HEK293 (cell line): Measurements from ENCODE around the gene SHISAL1.

Experiments used
- GLI2 ChIP-seq: fragments of 450-650 bp; formaldehyde crosslinking; IDR thresholded peaks from 2 replicates; pipeline ENCODE4; 2017; ENCODE audit warnings: missing biosample characterization, missing genetic modification characterization, low read depth, borderline replicate concordance
- HOXC10 ChIP-seq: sonication (generic); formaldehyde crosslinking; IDR thresholded peaks from 2 replicates; pipeline ENCODE4 v1.8.1; 2023; ENCODE audit warnings: mild to moderate bottlenecking, missing genetic modification reagents
- REPIN1 ChIP-seq: fragments of 450-650 bp; formaldehyde crosslinking; IDR thresholded peaks from 2 replicates; pipeline ENCODE4 v1.5.1; 2017; ENCODE audit warnings: missing biosample characterization, missing genetic modification characterization, low read depth
- ZNF140 ChIP-seq: fragments of 450-650 bp; formaldehyde crosslinking; IDR thresholded peaks from 2 replicates; pipeline ENCODE4 v1.5.1; 2016; ENCODE audit warnings: missing biosample characterization, missing genetic modification characterization
- ZNF239 ChIP-seq: fragments of 450-650 bp; formaldehyde crosslinking; IDR thresholded peaks from 2 replicates; pipeline ENCODE4 v1.5.1; 2016; ENCODE audit warnings: missing biosample characterization, missing genetic modification characterization
- ZNF423 ChIP-seq: fragments of 450-650 bp; formaldehyde crosslinking; IDR thresholded peaks from 2 replicates; pipeline ENCODE4 v1.5.1; 2016; ENCODE audit warnings: missing biosample characterization, missing genetic modification characterization
- ZNF558 ChIP-seq: fragments of 450-650 bp; formaldehyde crosslinking; IDR thresholded peaks from 2 replicates; pipeline ENCODE4 v1.5.1; 2016; ENCODE audit warnings: missing biosample characterization, missing genetic modification characterization
- ZNF776 ChIP-seq: fragments of 450-650 bp; formaldehyde crosslinking; IDR thresholded peaks from 2 replicates; pipeline ENCODE4 v1.5.0; 2017; ENCODE audit warnings: missing biosample characterization, missing genetic modification characterization, borderline replicate concordance
- TF ChIP-seq, protein P1 (sequence below): fragments of 450-650 bp; formaldehyde crosslinking; IDR thresholded peaks from 2 replicates; pipeline ENCODE4 v1.5.1; 2016; ENCODE audit warnings: missing biosample characterization, missing genetic modification characterization
- TF ChIP-seq, protein P2 (sequence below): fragments of 450-650 bp; formaldehyde crosslinking; IDR thresholded peaks from 2 replicates; pipeline ENCODE4 v1.5.1; 2016; ENCODE audit warnings: missing biosample characterization, missing genetic modification characterization
- TF ChIP-seq, protein P3 (sequence below): fragments of 450-650 bp; formaldehyde crosslinking; IDR thresholded peaks from 2 replicates; pipeline ENCODE4 v1.5.1; 2016; ENCODE audit warnings: missing biosample characterization, missing genetic modification characterization

DNA sequence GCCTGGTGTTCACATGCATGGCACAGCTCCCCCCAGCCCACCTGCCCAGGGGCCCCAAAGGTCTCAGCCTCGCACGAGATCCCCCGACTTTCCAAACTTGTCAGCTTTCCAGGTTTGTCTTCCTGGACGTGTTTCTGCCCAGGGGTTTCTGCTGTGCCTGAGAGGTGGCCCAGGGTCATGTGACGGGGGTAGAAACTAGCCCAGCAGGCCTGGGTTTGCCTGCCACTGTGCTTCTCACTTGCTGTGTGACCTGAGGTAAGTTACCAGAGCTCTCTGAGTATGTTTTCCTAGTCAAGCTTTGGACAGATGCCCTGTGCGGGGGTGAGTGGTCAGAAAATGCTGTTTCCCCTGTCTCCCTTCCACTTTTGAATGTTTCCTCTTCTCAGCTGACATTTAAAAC is 38.3 kb upstream of the SHISAL1 start:
- TF ChIP-seq ZNF423 (tag by site-specific recombination) (no peak), ZNF558 (tag by site-specific recombination) (no peak), GLI2 (tag by site-specific recombination) (no peak), HOXC10 (no peak), ZNF140 (tag by site-specific recombination) (no peak), ZNF239 (no peak), ZNF776 (tag by site-specific recombination) (no peak), REPIN1 (tag by site-specific recombination) (no peak)
- TF ChIP-seq, protein P1, sequence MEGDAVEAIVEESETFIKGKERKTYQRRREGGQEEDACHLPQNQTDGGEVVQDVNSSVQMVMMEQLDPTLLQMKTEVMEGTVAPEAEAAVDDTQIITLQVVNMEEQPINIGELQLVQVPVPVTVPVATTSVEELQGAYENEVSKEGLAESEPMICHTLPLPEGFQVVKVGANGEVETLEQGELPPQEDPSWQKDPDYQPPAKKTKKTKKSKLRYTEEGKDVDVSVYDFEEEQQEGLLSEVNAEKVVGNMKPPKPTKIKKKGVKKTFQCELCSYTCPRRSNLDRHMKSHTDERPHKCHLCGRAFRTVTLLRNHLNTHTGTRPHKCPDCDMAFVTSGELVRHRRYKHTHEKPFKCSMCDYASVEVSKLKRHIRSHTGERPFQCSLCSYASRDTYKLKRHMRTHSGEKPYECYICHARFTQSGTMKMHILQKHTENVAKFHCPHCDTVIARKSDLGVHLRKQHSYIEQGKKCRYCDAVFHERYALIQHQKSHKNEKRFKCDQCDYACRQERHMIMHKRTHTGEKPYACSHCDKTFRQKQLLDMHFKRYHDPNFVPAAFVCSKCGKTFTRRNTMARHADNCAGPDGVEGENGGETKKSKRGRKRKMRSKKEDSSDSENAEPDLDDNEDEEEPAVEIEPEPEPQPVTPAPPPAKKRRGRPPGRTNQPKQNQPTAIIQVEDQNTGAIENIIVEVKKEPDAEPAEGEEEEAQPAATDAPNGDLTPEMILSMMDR: no peak
- TF ChIP-seq, protein P2, sequence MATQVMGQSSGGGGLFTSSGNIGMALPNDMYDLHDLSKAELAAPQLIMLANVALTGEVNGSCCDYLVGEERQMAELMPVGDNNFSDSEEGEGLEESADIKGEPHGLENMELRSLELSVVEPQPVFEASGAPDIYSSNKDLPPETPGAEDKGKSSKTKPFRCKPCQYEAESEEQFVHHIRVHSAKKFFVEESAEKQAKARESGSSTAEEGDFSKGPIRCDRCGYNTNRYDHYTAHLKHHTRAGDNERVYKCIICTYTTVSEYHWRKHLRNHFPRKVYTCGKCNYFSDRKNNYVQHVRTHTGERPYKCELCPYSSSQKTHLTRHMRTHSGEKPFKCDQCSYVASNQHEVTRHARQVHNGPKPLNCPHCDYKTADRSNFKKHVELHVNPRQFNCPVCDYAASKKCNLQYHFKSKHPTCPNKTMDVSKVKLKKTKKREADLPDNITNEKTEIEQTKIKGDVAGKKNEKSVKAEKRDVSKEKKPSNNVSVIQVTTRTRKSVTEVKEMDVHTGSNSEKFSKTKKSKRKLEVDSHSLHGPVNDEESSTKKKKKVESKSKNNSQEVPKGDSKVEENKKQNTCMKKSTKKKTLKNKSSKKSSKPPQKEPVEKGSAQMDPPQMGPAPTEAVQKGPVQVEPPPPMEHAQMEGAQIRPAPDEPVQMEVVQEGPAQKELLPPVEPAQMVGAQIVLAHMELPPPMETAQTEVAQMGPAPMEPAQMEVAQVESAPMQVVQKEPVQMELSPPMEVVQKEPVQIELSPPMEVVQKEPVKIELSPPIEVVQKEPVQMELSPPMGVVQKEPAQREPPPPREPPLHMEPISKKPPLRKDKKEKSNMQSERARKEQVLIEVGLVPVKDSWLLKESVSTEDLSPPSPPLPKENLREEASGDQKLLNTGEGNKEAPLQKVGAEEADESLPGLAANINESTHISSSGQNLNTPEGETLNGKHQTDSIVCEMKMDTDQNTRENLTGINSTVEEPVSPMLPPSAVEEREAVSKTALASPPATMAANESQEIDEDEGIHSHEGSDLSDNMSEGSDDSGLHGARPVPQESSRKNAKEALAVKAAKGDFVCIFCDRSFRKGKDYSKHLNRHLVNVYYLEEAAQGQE (tag by site-specific recombination): no peak
- TF ChIP-seq, protein P3, sequence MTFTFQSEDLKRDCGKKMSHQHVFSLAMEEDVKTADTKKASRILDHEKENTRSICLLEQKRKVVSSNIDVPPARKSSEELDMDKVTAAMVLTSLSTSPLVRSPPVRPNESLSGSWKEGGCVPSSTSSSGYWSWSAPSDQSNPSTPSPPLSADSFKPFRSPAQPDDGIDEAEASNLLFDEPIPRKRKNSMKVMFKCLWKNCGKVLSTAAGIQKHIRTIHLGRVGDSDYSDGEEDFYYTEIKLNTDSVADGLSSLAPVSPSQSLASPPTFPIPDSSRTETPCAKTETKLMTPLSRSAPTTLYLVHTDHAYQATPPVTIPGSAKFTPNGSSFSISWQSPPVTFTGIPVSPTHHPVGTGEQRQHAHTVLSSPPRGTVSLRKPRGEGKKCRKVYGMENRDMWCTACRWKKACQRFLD (tag by site-specific recombination): no peak
